ENCODE data around the gene TNFRSF12A. TPM values are rescaled to one million over a fixed set of nuclear protein-coding genes. Genes with fewer than 3 reads are reported as not detected.

The TNFRSF12A gene
- total and polyA plus RNA-seq, 2 of the 13 experiments (the other 11 are each of a cell fraction or from before 2014, with no cell fraction given) = 61.9 to 66.0 TPM

DNA sequence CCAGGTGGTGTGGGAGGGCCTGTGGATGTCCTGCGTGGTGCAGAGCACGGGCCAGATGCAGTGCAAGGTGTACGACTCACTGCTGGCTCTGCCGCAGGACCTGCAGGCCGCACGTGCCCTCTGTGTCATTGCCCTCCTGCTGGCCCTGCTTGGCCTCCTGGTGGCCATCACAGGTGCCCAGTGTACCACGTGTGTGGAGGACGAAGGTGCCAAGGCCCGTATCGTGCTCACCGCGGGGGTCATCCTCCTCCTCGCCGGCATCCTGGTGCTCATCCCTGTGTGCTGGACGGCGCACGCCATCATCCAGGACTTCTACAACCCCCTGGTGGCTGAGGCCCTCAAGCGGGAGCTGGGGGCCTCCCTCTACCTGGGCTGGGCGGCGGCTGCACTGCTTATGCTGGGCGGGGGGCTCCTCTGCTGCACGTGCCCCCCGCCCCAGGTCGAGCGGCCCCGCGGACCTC is 6.6 kb upstream of the TNFRSF12A start (continued):
- TF ChIP-seq, protein P1, sequence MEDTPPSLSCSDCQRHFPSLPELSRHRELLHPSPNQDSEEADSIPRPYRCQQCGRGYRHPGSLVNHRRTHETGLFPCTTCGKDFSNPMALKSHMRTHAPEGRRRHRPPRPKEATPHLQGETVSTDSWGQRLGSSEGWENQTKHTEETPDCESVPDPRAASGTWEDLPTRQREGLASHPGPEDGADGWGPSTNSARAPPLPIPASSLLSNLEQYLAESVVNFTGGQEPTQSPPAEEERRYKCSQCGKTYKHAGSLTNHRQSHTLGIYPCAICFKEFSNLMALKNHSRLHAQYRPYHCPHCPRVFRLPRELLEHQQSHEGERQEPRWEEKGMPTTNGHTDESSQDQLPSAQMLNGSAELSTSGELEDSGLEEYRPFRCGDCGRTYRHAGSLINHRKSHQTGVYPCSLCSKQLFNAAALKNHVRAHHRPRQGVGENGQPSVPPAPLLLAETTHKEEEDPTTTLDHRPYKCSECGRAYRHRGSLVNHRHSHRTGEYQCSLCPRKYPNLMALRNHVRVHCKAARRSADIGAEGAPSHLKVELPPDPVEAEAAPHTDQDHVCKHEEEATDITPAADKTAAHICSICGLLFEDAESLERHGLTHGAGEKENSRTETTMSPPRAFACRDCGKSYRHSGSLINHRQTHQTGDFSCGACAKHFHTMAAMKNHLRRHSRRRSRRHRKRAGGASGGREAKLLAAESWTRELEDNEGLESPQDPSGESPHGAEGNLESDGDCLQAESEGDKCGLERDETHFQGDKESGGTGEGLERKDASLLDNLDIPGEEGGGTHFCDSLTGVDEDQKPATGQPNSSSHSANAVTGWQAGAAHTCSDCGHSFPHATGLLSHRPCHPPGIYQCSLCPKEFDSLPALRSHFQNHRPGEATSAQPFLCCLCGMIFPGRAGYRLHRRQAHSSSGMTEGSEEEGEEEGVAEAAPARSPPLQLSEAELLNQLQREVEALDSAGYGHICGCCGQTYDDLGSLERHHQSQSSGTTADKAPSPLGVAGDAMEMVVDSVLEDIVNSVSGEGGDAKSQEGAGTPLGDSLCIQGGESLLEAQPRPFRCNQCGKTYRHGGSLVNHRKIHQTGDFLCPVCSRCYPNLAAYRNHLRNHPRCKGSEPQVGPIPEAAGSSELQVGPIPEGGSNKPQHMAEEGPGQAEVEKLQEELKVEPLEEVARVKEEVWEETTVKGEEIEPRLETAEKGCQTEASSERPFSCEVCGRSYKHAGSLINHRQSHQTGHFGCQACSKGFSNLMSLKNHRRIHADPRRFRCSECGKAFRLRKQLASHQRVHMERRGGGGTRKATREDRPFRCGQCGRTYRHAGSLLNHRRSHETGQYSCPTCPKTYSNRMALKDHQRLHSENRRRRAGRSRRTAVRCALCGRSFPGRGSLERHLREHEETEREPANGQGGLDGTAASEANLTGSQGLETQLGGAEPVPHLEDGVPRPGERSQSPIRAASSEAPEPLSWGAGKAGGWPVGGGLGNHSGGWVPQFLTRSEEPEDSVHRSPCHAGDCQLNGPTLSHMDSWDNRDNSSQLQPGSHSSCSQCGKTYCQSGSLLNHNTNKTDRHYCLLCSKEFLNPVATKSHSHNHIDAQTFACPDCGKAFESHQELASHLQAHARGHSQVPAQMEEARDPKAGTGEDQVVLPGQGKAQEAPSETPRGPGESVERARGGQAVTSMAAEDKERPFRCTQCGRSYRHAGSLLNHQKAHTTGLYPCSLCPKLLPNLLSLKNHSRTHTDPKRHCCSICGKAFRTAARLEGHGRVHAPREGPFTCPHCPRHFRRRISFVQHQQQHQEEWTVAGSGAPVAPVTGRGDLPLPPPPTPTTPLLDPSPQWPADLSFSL (CRISPR knock-in tag; IDR thresholded peaks at IDR 0.05) = no peak
- TF ChIP-seq, protein P2, sequence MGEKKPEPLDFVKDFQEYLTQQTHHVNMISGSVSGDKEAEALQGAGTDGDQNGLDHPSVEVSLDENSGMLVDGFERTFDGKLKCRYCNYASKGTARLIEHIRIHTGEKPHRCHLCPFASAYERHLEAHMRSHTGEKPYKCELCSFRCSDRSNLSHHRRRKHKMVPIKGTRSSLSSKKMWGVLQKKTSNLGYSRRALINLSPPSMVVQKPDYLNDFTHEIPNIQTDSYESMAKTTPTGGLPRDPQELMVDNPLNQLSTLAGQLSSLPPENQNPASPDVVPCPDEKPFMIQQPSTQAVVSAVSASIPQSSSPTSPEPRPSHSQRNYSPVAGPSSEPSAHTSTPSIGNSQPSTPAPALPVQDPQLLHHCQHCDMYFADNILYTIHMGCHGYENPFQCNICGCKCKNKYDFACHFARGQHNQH (CRISPR knock-in tag; IDR thresholded peaks at IDR 0.05) = no peak
- no peak for TF ChIP-seq TOE1 (CRISPR knock-in tag; IDR thresholded peaks at IDR 0.05)
- TF ChIP-seq, protein P3, sequence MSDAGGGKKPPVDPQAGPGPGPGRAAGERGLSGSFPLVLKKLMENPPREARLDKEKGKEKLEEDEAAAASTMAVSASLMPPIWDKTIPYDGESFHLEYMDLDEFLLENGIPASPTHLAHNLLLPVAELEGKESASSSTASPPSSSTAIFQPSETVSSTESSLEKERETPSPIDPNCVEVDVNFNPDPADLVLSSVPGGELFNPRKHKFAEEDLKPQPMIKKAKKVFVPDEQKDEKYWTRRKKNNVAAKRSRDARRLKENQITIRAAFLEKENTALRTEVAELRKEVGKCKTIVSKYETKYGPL (CRISPR knock-in tag; IDR thresholded peaks at IDR 0.05) = no peak
- TF ChIP-seq, protein P4, sequence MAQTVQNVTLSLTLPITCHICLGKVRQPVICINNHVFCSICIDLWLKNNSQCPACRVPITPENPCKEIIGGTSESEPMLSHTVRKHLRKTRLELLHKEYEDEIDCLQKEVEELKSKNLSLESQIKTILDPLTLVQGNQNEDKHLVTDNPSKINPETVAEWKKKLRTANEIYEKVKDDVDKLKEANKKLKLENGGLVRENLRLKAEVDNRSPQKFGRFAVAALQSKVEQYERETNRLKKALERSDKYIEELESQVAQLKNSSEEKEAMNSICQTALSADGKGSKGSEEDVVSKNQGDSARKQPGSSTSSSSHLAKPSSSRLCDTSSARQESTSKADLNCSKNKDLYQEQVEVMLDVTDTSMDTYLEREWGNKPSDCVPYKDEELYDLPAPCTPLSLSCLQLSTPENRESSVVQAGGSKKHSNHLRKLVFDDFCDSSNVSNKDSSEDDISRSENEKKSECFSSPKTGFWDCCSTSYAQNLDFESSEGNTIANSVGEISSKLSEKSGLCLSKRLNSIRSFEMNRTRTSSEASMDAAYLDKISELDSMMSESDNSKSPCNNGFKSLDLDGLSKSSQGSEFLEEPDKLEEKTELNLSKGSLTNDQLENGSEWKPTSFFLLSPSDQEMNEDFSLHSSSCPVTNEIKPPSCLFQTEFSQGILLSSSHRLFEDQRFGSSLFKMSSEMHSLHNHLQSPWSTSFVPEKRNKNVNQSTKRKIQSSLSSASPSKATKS (CRISPR knock-in tag; IDR thresholded peaks at IDR 0.05) = no peak
- no peak for TF ChIP-seq SCMH1 (CRISPR knock-in tag; IDR thresholded peaks at IDR 0.05; ENCODE audit: borderline replicate concordance)
- TF ChIP-seq, protein P5, sequence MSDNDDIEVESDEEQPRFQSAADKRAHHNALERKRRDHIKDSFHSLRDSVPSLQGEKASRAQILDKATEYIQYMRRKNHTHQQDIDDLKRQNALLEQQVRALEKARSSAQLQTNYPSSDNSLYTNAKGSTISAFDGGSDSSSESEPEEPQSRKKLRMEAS (IDR thresholded peaks at IDR 0.05) = 0 out of 2 replicates have a peak, but pooled peaks have one; percentile 35
- TF ChIP-seq ZNF496 (CRISPR knock-in tag; IDR thresholded peaks at IDR 0.05; ENCODE audit: insufficient replicate concordance) = no peak
- TF ChIP-seq, protein P6, sequence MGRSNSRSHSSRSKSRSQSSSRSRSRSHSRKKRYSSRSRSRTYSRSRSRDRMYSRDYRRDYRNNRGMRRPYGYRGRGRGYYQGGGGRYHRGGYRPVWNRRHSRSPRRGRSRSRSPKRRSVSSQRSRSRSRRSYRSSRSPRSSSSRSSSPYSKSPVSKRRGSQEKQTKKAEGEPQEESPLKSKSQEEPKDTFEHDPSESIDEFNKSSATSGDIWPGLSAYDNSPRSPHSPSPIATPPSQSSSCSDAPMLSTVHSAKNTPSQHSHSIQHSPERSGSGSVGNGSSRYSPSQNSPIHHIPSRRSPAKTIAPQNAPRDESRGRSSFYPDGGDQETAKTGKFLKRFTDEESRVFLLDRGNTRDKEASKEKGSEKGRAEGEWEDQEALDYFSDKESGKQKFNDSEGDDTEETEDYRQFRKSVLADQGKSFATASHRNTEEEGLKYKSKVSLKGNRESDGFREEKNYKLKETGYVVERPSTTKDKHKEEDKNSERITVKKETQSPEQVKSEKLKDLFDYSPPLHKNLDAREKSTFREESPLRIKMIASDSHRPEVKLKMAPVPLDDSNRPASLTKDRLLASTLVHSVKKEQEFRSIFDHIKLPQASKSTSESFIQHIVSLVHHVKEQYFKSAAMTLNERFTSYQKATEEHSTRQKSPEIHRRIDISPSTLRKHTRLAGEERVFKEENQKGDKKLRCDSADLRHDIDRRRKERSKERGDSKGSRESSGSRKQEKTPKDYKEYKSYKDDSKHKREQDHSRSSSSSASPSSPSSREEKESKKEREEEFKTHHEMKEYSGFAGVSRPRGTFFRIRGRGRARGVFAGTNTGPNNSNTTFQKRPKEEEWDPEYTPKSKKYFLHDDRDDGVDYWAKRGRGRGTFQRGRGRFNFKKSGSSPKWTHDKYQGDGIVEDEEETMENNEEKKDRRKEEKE (IDR thresholded peaks at IDR 0.05) = no peak
- TF ChIP-seq, protein P7, sequence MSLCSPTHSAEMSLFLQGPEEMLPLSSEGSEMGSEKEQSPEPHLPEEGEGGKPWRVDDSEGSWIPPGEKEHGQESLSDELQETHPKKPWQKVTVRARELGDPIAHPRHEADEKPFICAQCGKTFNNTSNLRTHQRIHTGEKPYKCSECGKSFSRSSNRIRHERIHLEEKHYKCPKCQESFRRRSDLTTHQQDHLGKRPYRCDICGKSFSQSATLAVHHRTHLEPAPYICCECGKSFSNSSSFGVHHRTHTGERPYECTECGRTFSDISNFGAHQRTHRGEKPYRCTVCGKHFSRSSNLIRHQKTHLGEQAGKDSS (CRISPR knock-in tag; IDR thresholded peaks at IDR 0.05; ENCODE audit: borderline replicate concordance, low read depth) = no peak
- TF ChIP-seq, protein P8, sequence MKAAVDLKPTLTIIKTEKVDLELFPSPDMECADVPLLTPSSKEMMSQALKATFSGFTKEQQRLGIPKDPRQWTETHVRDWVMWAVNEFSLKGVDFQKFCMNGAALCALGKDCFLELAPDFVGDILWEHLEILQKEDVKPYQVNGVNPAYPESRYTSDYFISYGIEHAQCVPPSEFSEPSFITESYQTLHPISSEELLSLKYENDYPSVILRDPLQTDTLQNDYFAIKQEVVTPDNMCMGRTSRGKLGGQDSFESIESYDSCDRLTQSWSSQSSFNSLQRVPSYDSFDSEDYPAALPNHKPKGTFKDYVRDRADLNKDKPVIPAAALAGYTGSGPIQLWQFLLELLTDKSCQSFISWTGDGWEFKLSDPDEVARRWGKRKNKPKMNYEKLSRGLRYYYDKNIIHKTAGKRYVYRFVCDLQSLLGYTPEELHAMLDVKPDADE (CRISPR knock-in tag; IDR thresholded peaks at IDR 0.05) = no peak

Data from HepG2 (cell line).